Neural progenitor cell (in vitro differentiated cells): Measurements from ENCODE around the gene DAAM2. TPM values are rescaled to one million over a fixed set of nuclear protein-coding genes. Genes with fewer than 3 reads are reported as not detected.

Source experiments
- DNase-seq: peaks from one replicate; pipeline ENCODE4 v3.0.0-alpha.2; 2016; ENCODE audit warnings: low spot score
- H2AFZ ChIP-seq: fragments of 200-600 bp; sonication (generic); replicated peaks from 2 replicates; pipeline ENCODE4 v1.6.1; 2016; ENCODE audit warnings: antibody characterized with exemption
- H3F3A ChIP-seq: fragments of 200-600 bp; sonication (generic); 2 replicates; pipeline ENCODE4 v1.6.1; 2016; ENCODE audit warnings: antibody characterized with exemption, low read depth
- H3K27ac ChIP-seq: fragments of 200-600 bp; sonication (generic); 2 replicates; pipeline ENCODE4 v1.5.1; 2016; ENCODE audit warnings: mild to moderate bottlenecking
- H3K27me3 ChIP-seq: fragments of 200-600 bp; sonication (generic); 2 replicates; pipeline ENCODE4 v1.6.1; 2016; ENCODE audit warnings: mild to moderate bottlenecking, moderate library complexity
- H3K36me3 ChIP-seq: fragments of 200-600 bp; sonication (generic); 2 replicates; pipeline ENCODE4 v1.5.1; 2016
- H3K4me1 ChIP-seq: fragments of 200-600 bp; sonication (generic); 2 replicates; pipeline ENCODE4 v1.6.1; 2016; ENCODE audit warnings: mixed run types
- H3K4me2 ChIP-seq: fragments of 200-600 bp; sonication (generic); 2 replicates; pipeline ENCODE4 v1.6.1; 2016
- H3K4me3 ChIP-seq: fragments of 200-600 bp; sonication (generic); 2 replicates; pipeline ENCODE4 v1.5.1; 2016
- H3K79me2 ChIP-seq: fragments of 200-600 bp; sonication (generic); 2 replicates; pipeline ENCODE4 v1.6.1; 2016; ENCODE audit warnings: low read depth
- H3K9ac ChIP-seq: fragments of 200-600 bp; sonication (generic); 2 replicates; pipeline ENCODE4 v1.6.1; 2016
- H3K9me3 ChIP-seq: fragments of 200-600 bp; sonication (generic); 2 replicates; pipeline ENCODE4 v1.5.1; 2016; ENCODE audit warnings: low read depth
- H4K20me1 ChIP-seq: fragments of 200-600 bp; sonication (generic); 2 replicates; pipeline ENCODE4 v1.6.1; 2016; ENCODE audit warnings: low read depth
- H3K27ac Mint-ChIP-seq: 3 replicates; pipeline ENCODE4 v1.8.0; 2021; ENCODE audit warnings: mixed read lengths
- H3K27me3 Mint-ChIP-seq: 2 replicates; pipeline ENCODE4 v1.8.0; 2022; ENCODE audit warnings: low read depth, mild to moderate bottlenecking, inconsistent platforms, moderate library complexity, mixed read lengths; ENCODE audit not compliant: insufficient read depth
- H3K36me3 Mint-ChIP-seq: 3 replicates; pipeline ENCODE4 v1.8.0; 2021; ENCODE audit warnings: mixed read lengths
- H3K4me1 Mint-ChIP-seq: 3 replicates; pipeline ENCODE4 v1.8.0; 2021; ENCODE audit warnings: mixed read lengths
- H3K4me3 Mint-ChIP-seq: 3 replicates; pipeline ENCODE4 v1.8.0; 2021; ENCODE audit warnings: mild to moderate bottlenecking, moderate library complexity, mixed read lengths
- H3K9me3 Mint-ChIP-seq: 3 replicates; pipeline ENCODE4 v1.8.0; 2020; ENCODE audit warnings: mixed read lengths
- CTCF ChIP-seq: fragments of 200-600 bp; sonication (generic); IDR thresholded peaks from 2 replicates; pipeline ENCODE4 v1.5.1; 2017; ENCODE audit warnings: antibody characterized with exemption, mild to moderate bottlenecking
- EZH2 ChIP-seq: fragments of 200-600 bp; sonication (generic); IDR thresholded peaks from 2 replicates; pipeline ENCODE4 v1.6.1; 2017; ENCODE audit warnings: antibody characterized with exemption, mild to moderate bottlenecking, moderate library complexity
- EZH2phosphoT487 ChIP-seq: fragments of 200-600 bp; sonication (generic); IDR thresholded peaks from 2 replicates; pipeline ENCODE4 v1.6.1; 2017; ENCODE audit warnings: antibody characterized with exemption
- total RNA-seq: library from RNA; depleted of rRNA; stranded (reverse); fragments of >200 nt; gene quantifications from 2 replicates; pipeline ENCODE4 v1.2.3, GENCODE V29; 2015; ENCODE audit warnings: low replicate concordance

The DAAM2 gene
- total RNA-seq, 1 donor from 2014 or later = 2.1 TPM

GRCh38 chr6:39902786-39903465 lies 110.8 kb downstream of the DAAM2 start:
- Histone ChIP-seq H3K4me3 (no peak overlapping the region), H3K79me2 (no peaks in the 10 kb centered on the region), H3K27me3 (no peaks in the 10 kb centered on the region), H3K4me1 (no peaks in the 10 kb centered on the region), H2AFZ (no peak overlapping the region), H3K9me3 (no peaks in the 10 kb centered on the region), H3K4me2 (no peak overlapping the region), H3K9ac (no peak overlapping the region), H3F3A (no peaks in the 10 kb centered on the region), H3K27ac (no peak overlapping the region), H3K36me3 (no peaks in the 10 kb centered on the region), H4K20me1 (no peaks in the 10 kb centered on the region)
- Mint-ChIP-seq H3K4me3 (no peak overlapping the region), H3K27ac (no peak overlapping the region), H3K9me3 (no peaks in the 10 kb centered on the region), H3K27me3 (no peaks in the 10 kb centered on the region), H3K4me1 (no peaks in the 10 kb centered on the region), H3K36me3 (peaks cover 5% of the 10 kb centered on the region)
- TF ChIP-seq CTCF (no peak), EZH2 (no peak), EZH2phosphoT487 (no peak)
- DNase-seq = no peak

- Mint-ChIP-seq H3K9me3 (no peaks in the 10 kb centered on the region), H3K27me3 (no peaks in the 10 kb centered on the region), H3K27ac (no peak overlapping the region), H3K36me3 (peaks cover 7% of the 10 kb centered on the region), H3K4me1 (no peaks in the 10 kb centered on the region), H3K4me3 (no peak overlapping the region)
- Histone ChIP-seq H3K27ac (no peak overlapping the region), H3K79me2 (no peaks in the 10 kb centered on the region), H3K4me1 (no peaks in the 10 kb centered on the region), H3K9me3 (no peaks in the 10 kb centered on the region), H3K4me3 (no peak overlapping the region), H3K27me3 (no peaks in the 10 kb centered on the region), H3K4me2 (no peak overlapping the region), H4K20me1 (no peaks in the 10 kb centered on the region), H2AFZ (no peak overlapping the region), H3K9ac (no peak overlapping the region), H3F3A (no peaks in the 10 kb centered on the region), H3K36me3 (no peaks in the 10 kb centered on the region)
- DNase-seq = no peak
- TF ChIP-seq CTCF = no peak
Measured at GRCh38 chr6:39903656-39904055, 111.5 kb downstream of the DAAM2 start.

- H2AFZ ChIP-seq = no peak overlapping the region
- H3K4me3 Mint-ChIP-seq = peak overlapping the region; percentile 19
- no peaks in the 10 kb centered on the region for H3K9me3 ChIP-seq
- no peaks in the 10 kb centered on the region for H3K36me3 ChIP-seq
- H3K4me2 ChIP-seq = no peak overlapping the region
- H3K79me2 ChIP-seq = no peaks in the 10 kb centered on the region
- H3K4me1 ChIP-seq = no peaks in the 10 kb centered on the region
- H3K4me3 ChIP-seq = no peak overlapping the region
- no peaks in the 10 kb centered on the region for H3K4me1 Mint-ChIP-seq
- no peak overlapping the region for H3K9ac ChIP-seq
- H3F3A ChIP-seq = no peaks in the 10 kb centered on the region
- peaks cover 11% of the 10 kb centered on the region for H3K36me3 Mint-ChIP-seq
- H4K20me1 ChIP-seq = no peaks in the 10 kb centered on the region
- TF ChIP-seq EZH2phosphoT487 (no peak), CTCF (peak; percentile 10)
- H3K27me3 Mint-ChIP-seq = no peaks in the 10 kb centered on the region
- H3K27me3 ChIP-seq = no peaks in the 10 kb centered on the region
- DNase-seq = no peak
- H3K27ac Mint-ChIP-seq = no peak overlapping the region
- H3K27ac ChIP-seq = no peak overlapping the region
- H3K9me3 Mint-ChIP-seq = no peaks in the 10 kb centered on the region
Measured at GRCh38 chr6:39904946-39905639, 112.9 kb downstream of the DAAM2 start.
